GM12891 (cell line): ENCODE measurements around the gene INPP1.

Experiments used
- PAX5 ChIP-seq: IDR thresholded peaks from 2 replicates; pipeline ENCODE4 v1.6.1; 2011; ENCODE audit warnings: low read length, moderate library complexity, mild to moderate bottlenecking; ENCODE audit not compliant: insufficient read depth, severe bottlenecking
- POLR2A ChIP-seq: IDR thresholded peaks from 2 replicates; pipeline ENCODE4 v1.6.1; 2011; ENCODE audit warnings: low read depth, low read length, control low read depth
- POLR2AphosphoS5 ChIP-seq: IDR thresholded peaks from 2 replicates; pipeline ENCODE4 v1.6.1; 2011; ENCODE audit warnings: low read depth, low read length, control low read depth
- POU2F2 ChIP-seq: IDR thresholded peaks from 2 replicates; pipeline ENCODE4 v1.6.1; 2011; ENCODE audit warnings: low read depth, mild to moderate bottlenecking, control low read depth, low read length, moderate library complexity
- SPI1 ChIP-seq: IDR thresholded peaks from 2 replicates; pipeline ENCODE4 v1.6.1; 2011; ENCODE audit warnings: low read depth, low read length, control low read depth
- TAF1 ChIP-seq: IDR thresholded peaks from 2 replicates; pipeline ENCODE4 v1.6.1; 2011; ENCODE audit warnings: low read depth, low read length, control low read depth

GRCh38 chr2:190328573-190329147 lies 14.7 kb upstream of the INPP1 start:
- no peak for TF ChIP-seq SPI1
- no peak for TF ChIP-seq POLR2A
- no peak for TF ChIP-seq POLR2AphosphoS5
- no peak for TF ChIP-seq POU2F2
- no peak for TF ChIP-seq TAF1
- no peak for TF ChIP-seq PAX5
